Measurements from ENCODE around the gene SCN4B. TPM values are rescaled to one million over a fixed set of nuclear protein-coding genes. Genes with fewer than 3 reads are reported as not detected.

Gene SCN4B
- total and polyA plus RNA-seq, 2 donors (not counting 3 experiments of a cell fraction or from before 2014, with no cell fraction given) = 0.06 to 0.13 TPM

- FAIRE-seq = no peak
- CTCF ChIA-PET = no interaction called here
These were observed 20.1 kb downstream of the SCN4B start for GRCh38 chr11:118132385-118133151.

More at GRCh38 chr11:118132385-118133151, 20.1 kb downstream of the SCN4B start:
- no peak overlapping the region for H3K4me2 ChIP-seq (ENCODE audit: insufficient read depth, low read length)
- no peaks in the 10 kb centered on the region for H3K9me3 ChIP-seq (replicated peaks; ENCODE audit: control insufficient read depth, insufficient read depth, low read length)
- H3K9me1 ChIP-seq (replicated peaks; ENCODE audit: control insufficient read depth, extremely low read depth, insufficient read depth, low read length) = no peaks in the 10 kb centered on the region
- BruUV-seq (replicated peaks) = no TSS peak
- H3K9ac ChIP-seq (replicated peaks; ENCODE audit: extremely low read depth, insufficient read depth, low read length) = no peak overlapping the region
- no peaks in the 10 kb centered on the region for H4K20me1 ChIP-seq (replicated peaks; ENCODE audit: control insufficient read depth, extremely low read depth, insufficient read depth, low read length)
- H3K4me3 ChIP-seq (replicated peaks in 1 of 3; ENCODE audit: insufficient read depth in 1 of 3, low read depth in 1 of 3, low read length in 3 of 3) = no peak overlapping the region
- DNase-seq (ENCODE audit: low read depth, low spot score) = no peak
- H3K27ac ChIP-seq (ENCODE audit: insufficient read depth, low read depth, low read length) = no peak overlapping the region
- H2AFZ ChIP-seq (ENCODE audit: low read depth, low read length) = no peak overlapping the region
- POLR2A ChIA-PET = no interaction called here
- no peaks in the 10 kb centered on the region for H3K79me2 ChIP-seq (ENCODE audit: control insufficient read depth, insufficient read depth, low read length)
- intact Hi-C loops (cut with micrococcal nuclease) (no loop called here), dilution Hi-C loops (cut with MboI; ENCODE audit: extremely low pct_ligation_motif_present, low sequenced_read_pairs) (no loop called here)
- no peaks in the 10 kb centered on the region for H3K4me1 ChIP-seq (ENCODE audit: control insufficient read depth, extremely low read depth, insufficient read depth, low read length)
- peaks cover 5 to 9% of the 10 kb centered on the region in 2 experiments for H3K27me3 ChIP-seq (ENCODE audit: control insufficient read depth in 2 of 2, insufficient read depth in 2 of 2, low read length in 2 of 2)
- H3K36me3 ChIP-seq (ENCODE audit: control insufficient read depth in 2 of 2, extremely low read depth in 1 of 2, insufficient read depth in 2 of 2, low read length in 2 of 2) = no peaks in the 10 kb centered on the region
- TF ChIP-seq EZH2 (IDR thresholded peaks at IDR 0.05; ENCODE audit: borderline replicate concordance, low read depth, low read length, severe bottlenecking) (no peak), POLR2AphosphoS5 (IDR thresholded peaks at IDR 0.05; ENCODE audit: insufficient read depth, low read depth, low read length) (no peak), MYC (IDR thresholded peaks at IDR 0.05; ENCODE audit: low read depth, low read length) (no peak), POLR2A (IDR thresholded peaks at IDR 0.05; ENCODE audit: low read depth, low read length) (no peak), MAX (IDR thresholded peaks at IDR 0.05; ENCODE audit: insufficient read depth, insufficient read length) (no peak), CTCF (IDR thresholded peaks at IDR 0.05; ENCODE audit: extremely low read depth in 1 of 2, insufficient read depth in 1 of 2, low read depth in 1 of 2, low read length in 2 of 2) (no peak), FOS (IDR thresholded peaks at IDR 0.05; ENCODE audit: borderline replicate concordance, insufficient read depth, low read length) (no peak), JUN (IDR thresholded peaks at IDR 0.05; ENCODE audit: borderline replicate concordance, insufficient read depth, insufficient read length, low read depth) (no peak), GATA2 (IDR thresholded peaks at IDR 0.05; ENCODE audit: insufficient read depth, insufficient read length, low read depth, low read length) (no peak)
